Caco-2 (cell line): ENCODE results near the gene DNAH7. TPM values are rescaled to one million over a fixed set of nuclear protein-coding genes. Genes with fewer than 3 reads are reported as not detected.

Source experiments
- BruUV-seq: library from RNA; stranded (reverse); fragments of 400-500 nt; replicated peaks from 2 replicates; lab custom pipeline; 2021; lab: Mats Ljungman, UMichigan
- CTCF ChIA-PET: fragments of 300-600 bp; sonication (Branson Sonifier 250); formaldehyde crosslinking; loops from one replicate; lab custom pipeline; 2022; ENCODE audit warnings: antibody characterized with exemption; lab: Charles Lee
- POLR2A ChIA-PET: fragments of 300-600 bp; sonication (Branson Sonifier 250); formaldehyde crosslinking; loops from one replicate; lab custom pipeline; 2022; ENCODE audit warnings: antibody characterized with exemption; lab: Charles Lee
- DNase-seq, 2 experiments: peaks; one replicate each; pipeline versions ENCODE4 v3.0.0 to v3.0.0-alpha.2; 2020 to 2022
- H3K27me3 ChIP-seq: replicated peaks from 2 replicates; pipeline ENCODE4 v1.6.0; 2011; ENCODE audit warnings: low read length; ENCODE audit not compliant: control insufficient read depth, insufficient read depth
- H3K36me3 ChIP-seq: 2 replicates; pipeline ENCODE4 v1.5.1; 2011; ENCODE audit warnings: low read length; ENCODE audit not compliant: control insufficient read depth, insufficient read depth
- H3K4me1 ChIP-seq: fragments of 250-450 bp; sonication (Bioruptor Pico); 2 replicates; pipeline ENCODE4 v1.5.1; 2020; ENCODE audit warnings: mild to moderate bottlenecking
- H3K4me3 ChIP-seq: 2 replicates; pipeline ENCODE4 v1.5.1; 2011; ENCODE audit warnings: low read depth, mild to moderate bottlenecking, control low read depth, low read length
- H3K9me3 ChIP-seq: fragments of 250-450 bp; sonication (Bioruptor Pico); 2 replicates; pipeline ENCODE4 v1.5.1; 2020; ENCODE audit warnings: mild to moderate bottlenecking, moderate library complexity
- H3K27ac Mint-ChIP-seq: one replicate; pipeline ENCODE4 v1.8.0; 2022; ENCODE audit warnings: mixed read lengths; ENCODE audit not compliant: unreplicated experiment
- H3K27me3 Mint-ChIP-seq: one replicate; pipeline ENCODE4 v1.8.0; 2022; ENCODE audit warnings: mixed read lengths; ENCODE audit not compliant: insufficient read depth, unreplicated experiment
- H3K36me3 Mint-ChIP-seq: one replicate; pipeline ENCODE4 v1.8.0; 2022; ENCODE audit warnings: mild to moderate bottlenecking, mixed read lengths; ENCODE audit not compliant: insufficient read depth, unreplicated experiment
- H3K4me1 Mint-ChIP-seq: one replicate; pipeline ENCODE4 v1.8.0; 2022; ENCODE audit warnings: low read depth, mixed read lengths; ENCODE audit not compliant: unreplicated experiment
- H3K4me3 Mint-ChIP-seq: one replicate; pipeline ENCODE4 v1.8.0; 2022; ENCODE audit warnings: mild to moderate bottlenecking, moderate library complexity, mixed read lengths; ENCODE audit not compliant: unreplicated experiment
- H3K9me3 Mint-ChIP-seq: one replicate; pipeline ENCODE4 v1.8.0; 2022; ENCODE audit warnings: mixed read lengths; ENCODE audit not compliant: unreplicated experiment
- CTCF ChIP-seq, 2 experiments: fragments of 200-600 bp in 1 of 2; IDR thresholded peaks; 1 replicate in 1 of 2; 2 replicates in 1 of 2; pipeline versions ENCODE4 v1.5.1 to v1.8.0; 2011 to 2022; ENCODE audit warnings: antibody characterized with exemption in 1 of 2, control low read depth in 1 of 2, inconsistent platforms in 1 of 2, low read depth in 1 of 2, low read length in 1 of 2, mild to moderate bottlenecking in 1 of 2, moderate library complexity in 1 of 2; ENCODE audit not compliant: insufficient read depth in 1 of 2, severe bottlenecking in 1 of 2, unreplicated experiment in 1 of 2
- intact Hi-C: fragments of 100-400 bp; cut with micrococcal nuclease; formaldehyde crosslinking; loops from one replicate; pipeline ENCODE4 v1.10.0; 2022; ENCODE audit not compliant: unreplicated experiment
- total RNA-seq: library from RNA; stranded (reverse); gene quantifications from 2 replicates; pipeline ENCODE4 v1.2.3, GENCODE V29; 2022

Gene DNAH7
- total RNA-seq, 1 experiment from 2014 or later, result 0.16 TPM

- Histone ChIP-seq H3K4me1 (no peaks in the 10 kb centered on the region), H3K36me3 (no peaks in the 10 kb centered on the region), H3K4me3 (no peak overlapping the region), H3K27me3 (no peaks in the 10 kb centered on the region), H3K9me3 (no peaks in the 10 kb centered on the region)
- ChIA-PET POLR2A (no interaction called here), CTCF (no interaction called here)
- no peak overlapping the region for H3K4me3 Mint-ChIP-seq
- intact Hi-C loops, result no loop called here
- no peaks in the 10 kb centered on the region for H3K27me3 Mint-ChIP-seq
- no TSS peak for BruUV-seq
- no peaks in the 10 kb centered on the region for H3K36me3 Mint-ChIP-seq
- TF ChIP-seq CTCF (IDR thresholded peaks at IDR 0.05; ENCODE audit: insufficient read depth in 1 of 2, low read depth in 1 of 2, low read length in 1 of 2, severe bottlenecking in 1 of 2, unreplicated experiment in 1 of 2), result no peak
- no peaks in the 10 kb centered on the region for H3K4me1 Mint-ChIP-seq
- H3K9me3 Mint-ChIP-seq, result no peaks in the 10 kb centered on the region
- H3K27ac Mint-ChIP-seq, result no peak overlapping the region
- no peak for DNase-seq
Observed at GRCh38 chr2:195909926-195910325, 158.7 kb downstream of the DNAH7 start.

- no peak overlapping the region for H3K4me3 Mint-ChIP-seq
- no peaks in the 10 kb centered on the region for H3K36me3 Mint-ChIP-seq
- Histone ChIP-seq H3K4me3 (no peak overlapping the region), H3K4me1 (no peaks in the 10 kb centered on the region), H3K9me3 (no peaks in the 10 kb centered on the region), H3K27me3 (no peaks in the 10 kb centered on the region), H3K36me3 (no peaks in the 10 kb centered on the region)
- H3K9me3 Mint-ChIP-seq, result no peaks in the 10 kb centered on the region
- H3K4me1 Mint-ChIP-seq, result no peaks in the 10 kb centered on the region
- BruUV-seq, result no TSS peak
- no peak overlapping the region for H3K27ac Mint-ChIP-seq
- intact Hi-C loops, result no loop called here
- TF ChIP-seq CTCF (IDR thresholded peaks at IDR 0.05; ENCODE audit: insufficient read depth in 1 of 2, low read depth in 1 of 2, low read length in 1 of 2, severe bottlenecking in 1 of 2, unreplicated experiment in 1 of 2), result no peak
- DNase-seq, result no peak
- ChIA-PET CTCF (no interaction called here), POLR2A (no interaction called here)
- no peaks in the 10 kb centered on the region for H3K27me3 Mint-ChIP-seq
Observed at GRCh38 chr2:195907474-195907873, 161.2 kb downstream of the DNAH7 start.

GRCh38 chr2:195903956-195904355, 164.7 kb downstream of the DNAH7 start:
- Mint-ChIP-seq H3K4me1 (no peaks in the 10 kb centered on the region), H3K27ac (no peak overlapping the region), H3K4me3 (no peak overlapping the region), H3K36me3 (no peaks in the 10 kb centered on the region), H3K27me3 (no peaks in the 10 kb centered on the region), H3K9me3 (no peaks in the 10 kb centered on the region)
- BruUV-seq, result no TSS peak
- Histone ChIP-seq H3K9me3 (no peaks in the 10 kb centered on the region), H3K4me3 (no peak overlapping the region), H3K4me1 (no peaks in the 10 kb centered on the region), H3K27me3 (no peaks in the 10 kb centered on the region), H3K36me3 (no peaks in the 10 kb centered on the region)
- ChIA-PET POLR2A (no interaction called here), CTCF (interaction anchor here (0.7 kb wide), 1 partner anchor 164 kb away, joined by 3 read pairs; no protein-coding TSS in a partner anchor)
- TF ChIP-seq CTCF (IDR thresholded peaks at IDR 0.05; ENCODE audit: insufficient read depth in 1 of 2, low read depth in 1 of 2, low read length in 1 of 2, severe bottlenecking in 1 of 2, unreplicated experiment in 1 of 2), result no peak
- no peak for DNase-seq
- intact Hi-C loops, result no loop called here
